IMR-90 (cell line): ENCODE measurements around the gene SEC23IP. TPM values are rescaled to one million over a fixed set of nuclear protein-coding genes. Genes with fewer than 3 reads are reported as not detected.

ENCODE experiments used
- ATAC-seq: fragments of 200-7000 bp; cut with Tn5 transposase; 2 replicates; pipeline ENCODE4 v1.9.1; 2020; ENCODE audit warnings: low read depth, mild to moderate bottlenecking, moderate library complexity
- BruUV-seq: library from RNA; stranded (reverse); fragments of 400-500 nt; replicated peaks from 2 replicates; lab custom pipeline; 2021; lab: Mats Ljungman, UMichigan
- CTCF ChIA-PET: fragments of 300-600 bp; formaldehyde crosslinking; extraction: SDS; loops from one replicate; lab custom pipeline; 2021; ENCODE audit warnings: antibody characterized with exemption; lab: Yijun Ruan, JAX
- POLR2A ChIA-PET: fragments of 300-600 bp; sonication (Branson Sonifier 250); formaldehyde crosslinking; loops from one replicate; lab custom pipeline; 2022; ENCODE audit warnings: antibody characterized with exemption; ENCODE audit not compliant: unreplicated experiment; lab: Charles Lee
- DNase-seq: peaks from one replicate; pipeline ENCODE4 v3.0.0; 2013
- H2AFZ ChIP-seq: replicated peaks from 2 replicates; pipeline ENCODE3; 2013; ENCODE audit warnings: low read length, mild to moderate bottlenecking; ENCODE audit not compliant: poor library complexity
- H2AK5ac ChIP-seq: 2 replicates; pipeline ENCODE4 v1.6.1; 2013; ENCODE audit warnings: low read depth, low read length, inconsistent platforms
- H2AK9ac ChIP-seq: replicated peaks from 2 replicates; pipeline ENCODE3; 2013; ENCODE audit warnings: mild to moderate bottlenecking, low read depth, low read length, moderate library complexity; ENCODE audit not compliant: poor library complexity
- H2BK120ac ChIP-seq: 2 replicates; pipeline ENCODE4 v1.6.1; 2013; ENCODE audit warnings: low read depth, low read length, inconsistent platforms
- H2BK15ac ChIP-seq: 3 replicates; pipeline ENCODE4 v1.6.1; 2013; ENCODE audit warnings: low read depth, low read length, inconsistent platforms
- H2BK20ac ChIP-seq: 2 replicates; pipeline ENCODE4 v1.6.1; 2013; ENCODE audit warnings: low read depth, mild to moderate bottlenecking, inconsistent platforms, low read length, moderate library complexity
- H2BK5ac ChIP-seq: 2 replicates; pipeline ENCODE4 v1.6.1; 2013; ENCODE audit warnings: mild to moderate bottlenecking, low read depth, low read length, inconsistent platforms; ENCODE audit not compliant: poor library complexity, severe bottlenecking
- H3K14ac ChIP-seq: replicated peaks from 2 replicates; pipeline ENCODE4 v1.6.1; 2013; ENCODE audit warnings: low read depth, low read length, inconsistent platforms
- H3K18ac ChIP-seq: 2 replicates; pipeline ENCODE4 v1.6.1; 2013; ENCODE audit warnings: low read depth, low read length, control low read depth
- H3K23ac ChIP-seq: 2 replicates; pipeline ENCODE4 v1.6.1; 2013; ENCODE audit warnings: low read depth, low read length, inconsistent platforms
- H3K27ac ChIP-seq: 2 replicates; pipeline ENCODE4 v1.5.1; 2013; ENCODE audit warnings: mild to moderate bottlenecking, control low read depth, low read length; ENCODE audit not compliant: insufficient read depth
- H3K27me3 ChIP-seq: 2 replicates; pipeline ENCODE4 v1.6.1; 2013; ENCODE audit warnings: low read length; ENCODE audit not compliant: control insufficient read depth, insufficient read depth
- H3K36me3 ChIP-seq: 2 replicates; pipeline ENCODE4 v1.6.1; 2013; ENCODE audit warnings: low read length, mixed read lengths; ENCODE audit not compliant: control insufficient read depth, insufficient read depth
- H3K4ac ChIP-seq: 2 replicates; pipeline ENCODE4 v1.6.1; 2013; ENCODE audit warnings: low read depth, low read length, inconsistent platforms
- H3K4me1 ChIP-seq: 2 replicates; pipeline ENCODE4 v1.6.1; 2013; ENCODE audit warnings: low read length, mixed read lengths; ENCODE audit not compliant: control insufficient read depth, insufficient read depth
- H3K4me2 ChIP-seq: 2 replicates; pipeline ENCODE4 v1.6.1; 2013; ENCODE audit warnings: low read depth, mild to moderate bottlenecking, control low read depth, low read length, moderate library complexity
- H3K4me3 ChIP-seq: 2 replicates; pipeline ENCODE4 v1.5.1; 2013; ENCODE audit warnings: low read depth, mild to moderate bottlenecking, control low read depth, low read length, moderate library complexity; ENCODE audit not compliant: insufficient read depth
- H3K56ac ChIP-seq: 2 replicates; pipeline ENCODE4 v1.6.1; 2013; ENCODE audit warnings: low read length, inconsistent platforms; ENCODE audit not compliant: insufficient read depth; ENCODE audit errors: extremely low read depth
- H3K79me1 ChIP-seq, 2 experiments: 2 replicates each; pipeline ENCODE4 v1.6.1; 2013; ENCODE audit warnings: low read length in 2 of 2, inconsistent platforms in 1 of 2, low read depth in 1 of 2
- H3K9ac ChIP-seq: 2 replicates; pipeline ENCODE4 v1.6.1; 2013; ENCODE audit warnings: low read depth, low read length, control low read depth
- H3K9me1 ChIP-seq: 2 replicates; pipeline ENCODE4 v1.6.1; 2013; ENCODE audit warnings: low read length, inconsistent platforms; ENCODE audit not compliant: insufficient read depth
- H3K9me3 ChIP-seq: 2 replicates; pipeline ENCODE4 v1.6.1; 2013; ENCODE audit warnings: low read length; ENCODE audit not compliant: control insufficient read depth, insufficient read depth
- H4K20me1 ChIP-seq: 2 replicates; pipeline ENCODE4 v1.6.1; 2013; ENCODE audit warnings: low read length, inconsistent platforms; ENCODE audit not compliant: insufficient read depth
- H4K5ac ChIP-seq: 2 replicates; pipeline ENCODE4 v1.6.1; 2013; ENCODE audit warnings: mild to moderate bottlenecking, low read depth, low read length, control low read depth
- H4K8ac ChIP-seq, 2 experiments: 2 replicates each; pipeline ENCODE4 v1.6.1; 2013; ENCODE audit warnings: low read depth in 2 of 2, low read length in 2 of 2, control low read depth in 1 of 2, inconsistent platforms in 1 of 2
- H4K91ac ChIP-seq: 2 replicates; pipeline ENCODE4 v1.6.1; 2013; ENCODE audit warnings: low read depth, low read length, inconsistent platforms; ENCODE audit not compliant: insufficient read depth
- BHLHE40 ChIP-seq: fragments of 150-350 bp; IDR thresholded peaks from 2 replicates; pipeline ENCODE4 v1.6.1; 2016; ENCODE audit warnings: mild to moderate bottlenecking, low read depth, low read length
- WGBS, 2 experiments: methylation state at CpG; one replicate each; pipeline versions ENCODE4 v1.1.5 to v1.1.7; 2013; ENCODE audit warnings: missing lambda C conversion rate in 2 of 2; ENCODE audit not compliant: insufficient read length in 1 of 2; ENCODE audit errors: extremely low coverage in 2 of 2; 5-methylcytosine and 5-hydroxymethylcytosine counted together
- dilution Hi-C: fragments of 300-500 bp; cut with HindIII; formaldehyde crosslinking; loops from one replicate; pipeline ENCODE4 v1.14.3; 2018; ENCODE audit warnings: low sequenced_read_pairs; ENCODE audit not compliant: unreplicated experiment
- in situ Hi-C: fragments of 300-500 bp; cut with MboI; formaldehyde crosslinking; loops from 3 replicates; pipeline ENCODE4 v1.14.3; 2019; ENCODE audit warnings: low sequenced_read_pairs, inconsistent platforms, mixed read lengths
- intact Hi-C: fragments of 100-400 bp; cut with micrococcal nuclease; formaldehyde crosslinking; loops from 2 replicates; pipeline ENCODE4 v1.10.0; 2022
- polyA plus RNA-seq, 3 experiments: library from polyadenylated mRNA; depleted of rRNA; stranded (reverse); fragments of >200 nt; gene quantifications; 2 replicates each; pipeline ENCODE4 v1.2.3, GENCODE V29; 2012; ENCODE audit warnings: low replicate concordance in 1 of 3
- total RNA-seq: library from RNA; depleted of rRNA; stranded (reverse); fragments of >200 nt; gene quantifications from 2 replicates; pipeline ENCODE4 v1.2.3, GENCODE V29; 2012

SEC23IP gene
- total and polyA plus RNA-seq, 2 of the 4 experiments (the other 2 are of a cell fraction): 37.4 to 39.8 TPM

DNA sequence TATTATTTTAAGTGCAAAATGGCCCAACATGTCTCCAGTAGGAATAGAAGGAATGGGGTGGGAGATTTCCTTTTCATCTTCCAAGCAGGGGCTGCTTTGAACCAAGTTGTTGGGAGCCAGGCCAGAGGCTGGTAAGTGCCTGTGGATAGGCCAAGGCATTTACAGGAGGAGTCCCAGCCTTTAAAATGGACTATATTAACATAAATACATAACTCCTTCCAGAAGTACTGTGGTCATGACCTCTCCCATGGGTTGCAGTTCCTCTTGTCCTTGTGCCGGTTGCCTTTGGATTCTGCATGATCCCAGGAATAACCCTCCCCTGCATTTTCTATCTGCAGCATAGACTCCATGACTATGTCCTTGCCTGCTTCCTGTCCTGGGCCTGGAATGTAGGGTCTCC, 95.8 kb downstream of the SEC23IP start:
- H3K4me3 ChIP-seq: no peak overlapping the region
- H4K91ac ChIP-seq: no peak overlapping the region
- no peak overlapping the region for H2BK20ac ChIP-seq
- no peaks in the 10 kb centered on the region for H3K36me3 ChIP-seq
- H3K23ac ChIP-seq: no peak overlapping the region
- no peak overlapping the region for H4K8ac ChIP-seq
- no peak for ATAC-seq
- dilution Hi-C loops (no loop called here), intact Hi-C loops (no loop called here), in situ Hi-C loops (no loop called here)
- H2BK120ac ChIP-seq: no peak overlapping the region
- BruUV-seq: no TSS peak
- no peak overlapping the region for H3K4ac ChIP-seq
- WGBS, 2 experiments: no CpG with 5 or more reads among the region's 1 CpG
- H2BK15ac ChIP-seq: no peak overlapping the region
- H4K5ac ChIP-seq: no peak overlapping the region
- no peaks in the 10 kb centered on the region for H4K20me1 ChIP-seq
- H2AK5ac ChIP-seq: no peak overlapping the region
- H3K4me2 ChIP-seq: no peak overlapping the region
- no peak overlapping the region for H3K9ac ChIP-seq
- H3K9me3 ChIP-seq: no peaks in the 10 kb centered on the region
- H3K27me3 ChIP-seq: no peaks in the 10 kb centered on the region
- H3K14ac ChIP-seq: no peak overlapping the region
- H3K4me1 ChIP-seq: no peaks in the 10 kb centered on the region
- no peak for DNase-seq
- H3K27ac ChIP-seq: no peak overlapping the region
- no peak overlapping the region for H3K18ac ChIP-seq
- no peak overlapping the region for H2AK9ac ChIP-seq
- ChIA-PET CTCF (no interaction called here), POLR2A (no interaction called here)
- H3K56ac ChIP-seq: no peak overlapping the region
- no peak for TF ChIP-seq BHLHE40
- H3K79me1 ChIP-seq: no peaks in the 10 kb centered on the region
- no peaks in the 10 kb centered on the region for H3K9me1 ChIP-seq
- no peak overlapping the region for H2BK5ac ChIP-seq
- no peak overlapping the region for H2AFZ ChIP-seq
